Activated CD4-positive, alpha-beta T cell treated with anti-CD3 and anti-CD28 coated beads, Interleukin-2, amount 10 ng/mL, durations not matched to agents 24 days and 14 days (primary cell): Measurements from ENCODE around the gene CISH. TPM values are rescaled to one million over a fixed set of nuclear protein-coding genes. Genes with fewer than 3 reads are reported as not detected.
A peak's percentile ranks its signal among the peaks of the same experiment; 100 is the strongest.

Source experiments
- DNase-seq: peaks from one replicate; pipeline ENCODE4 v3.0.0; 2022
- H3K27ac Mint-ChIP-seq: one replicate; pipeline ENCODE4 v1.8.0; 2022; ENCODE audit warnings: mild to moderate bottlenecking, mixed read lengths
- H3K27me3 Mint-ChIP-seq: one replicate; pipeline ENCODE4 v1.8.0; 2022; ENCODE audit warnings: mixed read lengths
- H3K36me3 Mint-ChIP-seq: one replicate; pipeline ENCODE4 v1.8.0; 2022; ENCODE audit warnings: low read depth, mild to moderate bottlenecking, mixed read lengths
- H3K4me1 Mint-ChIP-seq: one replicate; pipeline ENCODE4 v1.8.0; 2021; ENCODE audit warnings: mixed read lengths
- H3K4me3 Mint-ChIP-seq: one replicate; pipeline ENCODE4 v1.8.0; 2022; ENCODE audit warnings: mild to moderate bottlenecking, moderate library complexity, mixed read lengths
- H3K9me3 Mint-ChIP-seq: one replicate; pipeline ENCODE4 v1.8.0; 2021; ENCODE audit warnings: mixed read lengths
- intact Hi-C: fragments of 100-400 bp; cut with micrococcal nuclease; formaldehyde crosslinking; loops from one replicate; pipeline ENCODE4 v1.15.1; 2023
- total RNA-seq: library from RNA; stranded (reverse); gene quantifications from 2 replicates; pipeline ENCODE4 v1.2.3, GENCODE V29; 2022

The CISH gene
- total RNA-seq, 1 donor from 2014 or later: 359 TPM

GRCh38 chr3:50588759-50589433 lies 22.7 kb downstream of the CISH start:
- Mint-ChIP-seq H3K4me1 (peaks cover 80% of the 10 kb centered on the region), H3K27ac (peak overlapping the region; percentile 95), H3K4me3 (peak overlapping the region; percentile 72), H3K36me3 (peaks cover 37% of the 10 kb centered on the region), H3K9me3 (no peaks in the 10 kb centered on the region), H3K27me3 (no peaks in the 10 kb centered on the region)
- no peak for DNase-seq
- intact Hi-C loops: loop anchor here (1.0 kb wide), 1 partner anchor 16 kb away; no protein-coding TSS in a partner anchor

- intact Hi-C loops: loop anchor here (1.0 kb wide), 1 partner anchor 15 kb away; no protein-coding TSS in a partner anchor
- DNase-seq: peak; percentile 89
Observed at GRCh38 chr3:50587806-50588758, 23.5 kb downstream of the CISH start.

GRCh38 chr3:50587373-50587772 lies 24.2 kb downstream of the CISH start:
- no peaks in the 10 kb centered on the region for H3K27me3 Mint-ChIP-seq
- peaks cover 77% of the 10 kb centered on the region for H3K4me1 Mint-ChIP-seq
- peak overlapping the region; percentile 72 for H3K4me3 Mint-ChIP-seq
- peak overlapping the region; percentile 95 for H3K27ac Mint-ChIP-seq
- intact Hi-C loops: no loop called here
- peaks cover 46% of the 10 kb centered on the region for H3K36me3 Mint-ChIP-seq
- no peak for DNase-seq
- H3K9me3 Mint-ChIP-seq: no peaks in the 10 kb centered on the region

More at GRCh38 chr3:50587806-50588758, 23.5 kb downstream of the CISH start:
- Mint-ChIP-seq H3K27me3 (no peaks in the 10 kb centered on the region), H3K4me3 (peak overlapping the region; percentile 72), H3K36me3 (peaks cover 43% of the 10 kb centered on the region), H3K9me3 (no peaks in the 10 kb centered on the region), H3K4me1 (peaks cover 79% of the 10 kb centered on the region), H3K27ac (peak overlapping the region; percentile 95)

GRCh38 chr3:50586763-50587070 lies 24.9 kb downstream of the CISH start:
- intact Hi-C loops: no loop called here
- Mint-ChIP-seq H3K4me1 (peaks cover 75% of the 10 kb centered on the region), H3K27ac (peak overlapping the region; percentile 95), H3K27me3 (no peaks in the 10 kb centered on the region), H3K36me3 (peaks cover 50% of the 10 kb centered on the region), H3K4me3 (no peak overlapping the region), H3K9me3 (no peaks in the 10 kb centered on the region)
- no peak for DNase-seq

GRCh38 chr3:50585919-50586762 lies 25.4 kb downstream of the CISH start:
- H3K4me1 Mint-ChIP-seq: peaks cover 76% of the 10 kb centered on the region
- intact Hi-C loops: no loop called here
- H3K27me3 Mint-ChIP-seq: no peaks in the 10 kb centered on the region
- DNase-seq: no peak
- no peak overlapping the region for H3K4me3 Mint-ChIP-seq
- peaks cover 55% of the 10 kb centered on the region for H3K36me3 Mint-ChIP-seq
- H3K27ac Mint-ChIP-seq: peak overlapping the region; percentile 95
- no peaks in the 10 kb centered on the region for H3K9me3 Mint-ChIP-seq

GRCh38 chr3:50584391-50584790 lies 27.2 kb downstream of the CISH start:
- Mint-ChIP-seq H3K9me3 (no peaks in the 10 kb centered on the region), H3K36me3 (peaks cover 65% of the 10 kb centered on the region), H3K4me1 (peaks cover 80% of the 10 kb centered on the region), H3K27ac (peak overlapping the region; percentile 95), H3K27me3 (no peaks in the 10 kb centered on the region), H3K4me3 (no peak overlapping the region)
- DNase-seq: no peak
- intact Hi-C loops: no loop called here

GRCh38 chr3:50583897-50584296 lies 27.7 kb downstream of the CISH start:
- H3K36me3 Mint-ChIP-seq: peaks cover 70% of the 10 kb centered on the region
- H3K27ac Mint-ChIP-seq: peak overlapping the region; percentile 95
- peaks cover 81% of the 10 kb centered on the region for H3K4me1 Mint-ChIP-seq
- intact Hi-C loops: no loop called here
- H3K9me3 Mint-ChIP-seq: no peaks in the 10 kb centered on the region
- no peak overlapping the region for H3K4me3 Mint-ChIP-seq
- DNase-seq: no peak
- H3K27me3 Mint-ChIP-seq: no peaks in the 10 kb centered on the region

- Mint-ChIP-seq H3K27ac (peak overlapping the region; percentile 95), H3K9me3 (no peaks in the 10 kb centered on the region), H3K4me3 (no peak overlapping the region), H3K4me1 (peaks cover 73% of the 10 kb centered on the region), H3K27me3 (no peaks in the 10 kb centered on the region), H3K36me3 (peaks cover 69% of the 10 kb centered on the region)
- no peak for DNase-seq
- intact Hi-C loops: no loop called here
Observed at GRCh38 chr3:50582083-50582482, 29.5 kb downstream of the CISH start.

GRCh38 chr3:50581459-50581842 lies 30.1 kb downstream of the CISH start:
- intact Hi-C loops: no loop called here
- no peak for DNase-seq
- H3K4me1 Mint-ChIP-seq: peaks cover 71% of the 10 kb centered on the region

GRCh38 chr3:50580683-50581458 lies 30.7 kb downstream of the CISH start:
- peak overlapping the region; percentile 80 for H3K27ac Mint-ChIP-seq
- intact Hi-C loops: no loop called here
- no peaks in the 10 kb centered on the region for H3K27me3 Mint-ChIP-seq
- DNase-seq: peak; percentile 75
- H3K4me1 Mint-ChIP-seq: peaks cover 74% of the 10 kb centered on the region
- H3K9me3 Mint-ChIP-seq: no peaks in the 10 kb centered on the region
- peaks cover 77% of the 10 kb centered on the region for H3K36me3 Mint-ChIP-seq
- H3K4me3 Mint-ChIP-seq: no peak overlapping the region

More at GRCh38 chr3:50581459-50581842, 30.1 kb downstream of the CISH start:
- Mint-ChIP-seq H3K36me3 (peaks cover 72% of the 10 kb centered on the region), H3K27me3 (no peaks in the 10 kb centered on the region), H3K27ac (peak overlapping the region; percentile 80), H3K4me3 (no peak overlapping the region), H3K9me3 (no peaks in the 10 kb centered on the region)

- intact Hi-C loops: no loop called here
- no peak for DNase-seq
- Mint-ChIP-seq H3K27ac (peak overlapping the region; percentile 74), H3K36me3 (peaks cover 61% of the 10 kb centered on the region), H3K4me3 (no peak overlapping the region), H3K4me1 (peaks cover 76% of the 10 kb centered on the region), H3K27me3 (no peaks in the 10 kb centered on the region), H3K9me3 (no peaks in the 10 kb centered on the region)
Observed at GRCh38 chr3:50577348-50577747, 34.2 kb downstream of the CISH start.

- intact Hi-C loops: no loop called here
- no peaks in the 10 kb centered on the region for H3K9me3 Mint-ChIP-seq
- H3K4me3 Mint-ChIP-seq: peak overlapping the region; percentile 98
- H3K4me1 Mint-ChIP-seq: peaks cover 79% of the 10 kb centered on the region
- H3K27ac Mint-ChIP-seq: peak overlapping the region; percentile 99
- no peaks in the 10 kb centered on the region for H3K27me3 Mint-ChIP-seq
- H3K36me3 Mint-ChIP-seq: peaks cover 61% of the 10 kb centered on the region
- no peak for DNase-seq
Observed at GRCh38 chr3:50575372-50575771, 36.2 kb downstream of the CISH start.

GRCh38 chr3:50574444-50574831 lies 37.1 kb downstream of the CISH start:
- H3K4me1 Mint-ChIP-seq: peaks cover 77% of the 10 kb centered on the region
- peak overlapping the region; percentile 98 for H3K4me3 Mint-ChIP-seq
- H3K36me3 Mint-ChIP-seq: peaks cover 64% of the 10 kb centered on the region
- no peaks in the 10 kb centered on the region for H3K27me3 Mint-ChIP-seq
- no peaks in the 10 kb centered on the region for H3K9me3 Mint-ChIP-seq
- DNase-seq: peak; percentile 81
- H3K27ac Mint-ChIP-seq: peak overlapping the region; percentile 99
- intact Hi-C loops: loop anchor here (5.0 kb wide), 1 partner anchor 393 kb away; no protein-coding TSS in a partner anchor
